Esophagus squamous epithelium (tissue), 5 donors: ENCODE data around the gene CHEK1. TPM values are rescaled to one million over a fixed set of nuclear protein-coding genes. Genes with fewer than 3 reads are reported as not detected.
"Not testable (repeated sequence)": the region's sequence is repeated elsewhere in the genome, so short reads cannot be mapped to it uniquely, and the experiment has no call there.

Experiments used
- DNase-seq: peaks from one replicate; lab custom pipeline; 2025; lab: John Stamatoyannopoulos, UW
- H3K27ac ChIP-seq, 4 donors: fragments of 200-600 bp; sonication (generic); one replicate each; pipeline ENCODE4 v1.5.1; 2016 to 2019; ENCODE audit warnings: mild to moderate bottlenecking in 1 of 4
- H3K27me3 ChIP-seq, 4 donors: fragments of 200-600 bp; sonication (generic); 1 replicate in 3 of 4; 2 replicates in 1 of 4; pipeline versions ENCODE4 v1.5.1 to v1.6.0; 2017 to 2021; ENCODE audit warnings: antibody characterized with exemption in 1 of 4
- H3K36me3 ChIP-seq, 3 donors: fragments of 200-600 bp; sonication (generic); one replicate each; pipeline ENCODE4 v1.5.1; 2016 to 2019
- H3K4me1 ChIP-seq, 3 donors: fragments of 200-600 bp; sonication (generic); one replicate each; pipeline ENCODE4 v1.5.1; 2017 to 2019
- H3K4me3 ChIP-seq, 4 donors: fragments of 200-600 bp; sonication (generic); 1 replicate in 3 of 4; 2 replicates in 1 of 4; pipeline ENCODE4 v1.5.1; 2016 to 2019; ENCODE audit warnings: mild to moderate bottlenecking in 2 of 4, moderate library complexity in 1 of 4
- H3K9me3 ChIP-seq, 3 donors: fragments of 200-600 bp; sonication (generic); one replicate each; pipeline ENCODE4 v1.5.1; 2016 to 2019
- CTCF ChIP-seq, 6 experiments: fragments of 450-650 bp in 4 of 6; fragments of 200-600 bp in 2 of 6; sonication (generic) in 2 of 6; IDR thresholded peaks; one replicate each; pipeline ENCODE4 v1.5.1; 2016 to 2019; ENCODE audit warnings: antibody characterized with exemption in 6 of 6, mild to moderate bottlenecking in 4 of 6, moderate library complexity in 4 of 6
- POLR2A ChIP-seq, 4 donors: fragments of 450-650 bp; IDR thresholded peaks; one replicate each; pipeline ENCODE4 v1.6.1; 2017; ENCODE audit warnings: antibody characterized with exemption in 4 of 4, mild to moderate bottlenecking in 4 of 4, moderate library complexity in 3 of 4
- WGBS, 2 donors: methylation state at CpG; one replicate each; pipeline ENCODE4 v1.1.5; 2018; 5-methylcytosine and 5-hydroxymethylcytosine counted together
- intact Hi-C: fragments of 100-400 bp; cut with DNase I; formaldehyde crosslinking; loops from one replicate; pipeline ENCODE4 v1.15.0; 2022
- total RNA-seq, 4 donors: library from RNA; depleted of rRNA; stranded (reverse); fragments of >200 nt; gene quantifications; one replicate each; pipeline ENCODE4 v1.1.0, GENCODE V29; 2016
- donor health status: DM: yes; HTN: yes; CAD: no.

Gene CHEK1
- total RNA-seq = 10 to 100 TPM in 1 of 4 donors, 1 to 10 TPM in 3; 4.0 to 21.7 (median 7.5) TPM

- 56 to 61% methylated on average over 9 of the region's 9 CpGs for WGBS, 2 donors
- H3K36me3 ChIP-seq = peaks cover 3 to 29% (median 16%) of the 10 kb centered on the region in 3 donors
- TF ChIP-seq POLR2A (IDR thresholded peaks at IDR 0.05) (no peak), CTCF (IDR thresholded peaks at IDR 0.05) (no peak)
- H3K4me1 ChIP-seq = peaks cover 0 to 25% (median 14%) of the 10 kb centered on the region in 3 donors
- no peak for DNase-seq
- intact Hi-C loops = no loop called here
- H3K9me3 ChIP-seq = no peaks in the 10 kb centered on the region
- peak within 1 kb of the TSS; percentile 92 to 97 (median 95) for H3K27ac ChIP-seq
- no peaks in the 10 kb centered on the region for H3K27me3 ChIP-seq
- peak within 1 kb of the TSS; percentile 48 to 84 (median 78) for H3K4me3 ChIP-seq
These were observed at the start of gene CHEK1 for GRCh38 chr11:125624756-125625213. Gene CHEK1 (plus strand): TSS chr11:125625163. CDS start chr11:125626769, 1,606 bp downstream.

- intact Hi-C loops, H3K9me3 ChIP-seq, DNase-seq, H3K4me1 ChIP-seq, H3K27me3 ChIP-seq, H3K4me3 ChIP-seq, H3K27ac ChIP-seq: not testable (repeated sequence)
- WGBS, 2 donors = 93 to 97% methylated on average over 12 to 14 of the region's 14 CpGs
- H3K36me3 ChIP-seq = peaks cover 20 to 100% (median 61%) of the 10 kb centered on the region in 3 donors
These were observed 47.8 kb upstream of the CHEK1 start for GRCh38 chr11:125577181-125577580.

GRCh38 chr11:125578783-125579182 is 46.2 kb upstream of the CHEK1 start:
- Histone ChIP-seq H3K4me3 (no peak overlapping the region), H3K4me1 (no peaks in the 10 kb centered on the region), H3K36me3 (peaks cover 20 to 100% (median 66%) of the 10 kb centered on the region in 3 donors), H3K9me3 (no peaks in the 10 kb centered on the region), H3K27ac (no peak overlapping the region), H3K27me3 (no peaks in the 10 kb centered on the region)
- DNase-seq = no peak
- intact Hi-C loops = no loop called here
- WGBS, 2 donors = 100% methylated on average over 2 of the region's 2 CpGs
- TF ChIP-seq POLR2A (IDR thresholded peaks at IDR 0.05) (no peak), CTCF (IDR thresholded peaks at IDR 0.05) (no peak)

- no peaks in the 10 kb centered on the region for H3K4me1 ChIP-seq
- 95 to 98% methylated on average over 4 to 5 of the region's 5 CpGs for WGBS, 2 donors
- H3K4me3 ChIP-seq = no peak overlapping the region
- no peak for TF ChIP-seq POLR2A (IDR thresholded peaks at IDR 0.05)
- no peak overlapping the region for H3K27ac ChIP-seq
- no peak for DNase-seq
- intact Hi-C loops = no loop called here
- no peaks in the 10 kb centered on the region for H3K27me3 ChIP-seq
- H3K9me3 ChIP-seq = no peaks in the 10 kb centered on the region
- H3K36me3 ChIP-seq = peaks cover 20 to 100% (median 57%) of the 10 kb centered on the region in 3 donors
These were observed 45.2 kb upstream of the CHEK1 start for GRCh38 chr11:125579811-125580210.

GRCh38 chr11:125583496-125583895 is 41.5 kb upstream of the CHEK1 start:
- no peak overlapping the region for H3K4me3 ChIP-seq
- no peak for TF ChIP-seq POLR2A (IDR thresholded peaks at IDR 0.05)
- no peak for TF ChIP-seq CTCF (IDR thresholded peaks at IDR 0.05)
- H3K27me3 ChIP-seq = no peaks in the 10 kb centered on the region
- DNase-seq = no peak
- 96 to 97% methylated on average over 4 to 11 of the region's 11 CpGs for WGBS, 2 donors
- intact Hi-C loops = no loop called here
- no peaks in the 10 kb centered on the region for H3K4me1 ChIP-seq
- no peak overlapping the region for H3K27ac ChIP-seq
- no peaks in the 10 kb centered on the region for H3K9me3 ChIP-seq
- peaks cover 14 to 68% (median 40%) of the 10 kb centered on the region in 3 donors for H3K36me3 ChIP-seq

GRCh38 chr11:125585487-125585886 is 39.5 kb upstream of the CHEK1 start:
- Histone ChIP-seq H3K27ac (no peak overlapping the region), H3K9me3 (no peaks in the 10 kb centered on the region), H3K4me3 (no peak overlapping the region), H3K36me3 (peaks cover 9 to 48% (median 24%) of the 10 kb centered on the region in 3 donors), H3K4me1 (no peaks in the 10 kb centered on the region), H3K27me3 (no peaks in the 10 kb centered on the region)
- 81 to 96% methylated on average over 1 of the region's 1 CpG for WGBS, 2 donors
- intact Hi-C loops = no loop called here
- DNase-seq = no peak
- TF ChIP-seq POLR2A (IDR thresholded peaks at IDR 0.05) (no peak), CTCF (IDR thresholded peaks at IDR 0.05) (no peak)
